22Rv1 (cell line): ENCODE data around the gene COL25A1.

ENCODE experiments used
- H3K27ac ChIP-seq: fragments of 450-650 bp; 2 replicates; pipeline ENCODE4 v1.5.1; 2017
- ZFX ChIP-seq: fragments of 450-650 bp; IDR thresholded peaks from 2 replicates; pipeline ENCODE4 v1.6.1; 2017; ENCODE audit warnings: antibody characterized with exemption, borderline replicate concordance
- TF ChIP-seq, protein P1 (sequence below): fragments of 450-650 bp; IDR thresholded peaks from 2 replicates; pipeline ENCODE4 v1.5.1; 2017; ENCODE audit warnings: mild to moderate bottlenecking

COL25A1 gene

DNA sequence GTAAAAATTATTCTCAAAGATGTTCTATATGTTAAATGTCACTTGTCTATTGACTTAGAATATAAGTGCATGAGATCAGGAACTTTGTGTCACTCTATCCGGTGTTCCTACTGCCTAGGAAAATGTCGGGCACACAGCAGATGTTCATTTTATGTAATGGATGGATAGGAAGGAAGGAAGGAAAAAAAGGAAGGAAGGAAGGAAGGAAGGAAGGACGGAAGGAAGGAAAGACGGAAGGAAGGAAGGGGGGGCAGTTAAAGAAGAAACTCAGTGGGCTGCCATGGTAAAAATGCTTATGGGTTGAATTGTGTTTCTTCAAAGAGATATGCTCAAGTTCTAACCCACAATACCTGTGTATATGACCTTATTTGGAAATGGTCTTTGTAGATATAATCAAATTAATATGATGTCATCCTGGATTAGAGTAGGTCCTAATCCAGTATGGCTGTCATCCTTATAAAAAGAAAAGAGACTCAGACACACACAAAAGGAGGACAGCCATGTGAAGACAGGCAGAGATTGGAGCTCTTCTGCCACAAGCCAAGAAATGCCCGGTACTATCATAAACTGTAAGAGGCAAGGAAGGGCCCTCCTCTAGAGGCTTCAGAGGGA lies 86.3 kb downstream of the COL25A1 start:
- TF ChIP-seq ZFX: no peak
- TF ChIP-seq, protein P1, sequence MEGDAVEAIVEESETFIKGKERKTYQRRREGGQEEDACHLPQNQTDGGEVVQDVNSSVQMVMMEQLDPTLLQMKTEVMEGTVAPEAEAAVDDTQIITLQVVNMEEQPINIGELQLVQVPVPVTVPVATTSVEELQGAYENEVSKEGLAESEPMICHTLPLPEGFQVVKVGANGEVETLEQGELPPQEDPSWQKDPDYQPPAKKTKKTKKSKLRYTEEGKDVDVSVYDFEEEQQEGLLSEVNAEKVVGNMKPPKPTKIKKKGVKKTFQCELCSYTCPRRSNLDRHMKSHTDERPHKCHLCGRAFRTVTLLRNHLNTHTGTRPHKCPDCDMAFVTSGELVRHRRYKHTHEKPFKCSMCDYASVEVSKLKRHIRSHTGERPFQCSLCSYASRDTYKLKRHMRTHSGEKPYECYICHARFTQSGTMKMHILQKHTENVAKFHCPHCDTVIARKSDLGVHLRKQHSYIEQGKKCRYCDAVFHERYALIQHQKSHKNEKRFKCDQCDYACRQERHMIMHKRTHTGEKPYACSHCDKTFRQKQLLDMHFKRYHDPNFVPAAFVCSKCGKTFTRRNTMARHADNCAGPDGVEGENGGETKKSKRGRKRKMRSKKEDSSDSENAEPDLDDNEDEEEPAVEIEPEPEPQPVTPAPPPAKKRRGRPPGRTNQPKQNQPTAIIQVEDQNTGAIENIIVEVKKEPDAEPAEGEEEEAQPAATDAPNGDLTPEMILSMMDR: no peak
- no peak overlapping the region for H3K27ac ChIP-seq

DNA sequence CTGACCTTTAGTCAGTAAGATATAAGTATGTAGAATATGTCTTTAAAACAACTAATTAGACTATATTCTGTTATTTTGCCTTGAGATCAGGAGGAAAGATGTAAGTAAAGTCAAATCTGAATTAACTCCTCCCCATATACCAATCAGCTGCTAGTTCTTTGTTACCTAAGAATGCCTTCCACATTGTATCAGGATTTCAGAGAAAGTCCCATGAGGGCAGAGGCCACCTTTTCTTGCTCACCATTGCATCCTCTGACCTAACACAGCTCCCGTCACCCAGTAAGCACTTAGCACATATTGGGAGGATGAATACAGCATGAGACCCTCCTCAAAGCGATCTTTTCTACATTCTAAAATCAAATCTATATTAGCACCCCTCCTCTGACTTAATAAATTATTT lies 87.0 kb downstream of the COL25A1 start:
- no peak overlapping the region for H3K27ac ChIP-seq

DNA sequence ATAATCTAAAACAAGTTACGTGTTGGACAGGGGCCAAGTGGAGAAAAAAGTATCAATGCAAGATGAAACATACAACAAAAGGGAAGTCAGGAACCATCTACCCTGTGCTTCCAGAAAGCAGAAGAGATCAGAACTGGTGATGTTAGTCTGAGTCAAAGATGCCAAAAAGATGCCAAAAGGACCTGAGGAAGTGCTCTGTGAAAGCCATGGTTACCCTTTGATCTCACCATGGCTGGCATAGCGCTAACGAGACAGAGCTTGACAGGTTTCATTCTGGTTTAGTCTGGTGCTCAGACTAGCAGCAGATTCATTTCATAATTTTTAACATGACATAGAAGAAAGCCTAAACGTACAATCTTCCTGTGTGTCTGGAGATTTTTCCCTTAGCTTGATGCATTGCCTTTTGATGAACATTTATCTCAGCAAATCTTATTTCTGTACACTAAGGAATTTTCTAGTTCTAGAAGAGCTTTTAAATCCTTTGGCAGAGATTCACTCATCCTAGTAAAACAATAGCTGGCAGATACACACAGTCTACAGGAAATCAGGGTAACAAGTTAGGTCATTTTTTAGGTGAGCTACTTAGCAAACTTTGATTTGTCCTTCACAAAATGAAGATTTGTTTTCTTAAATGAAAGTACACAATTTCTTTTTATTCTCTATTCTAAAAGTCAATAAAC lies 87.7 kb downstream of the COL25A1 start:
- no peak overlapping the region for H3K27ac ChIP-seq
- TF ChIP-seq ZFX: no peak
- TF ChIP-seq, protein P1: no peak

More for the DNA sequence above, 87.0 kb downstream of the COL25A1 start:
- TF ChIP-seq ZFX: no peak
- TF ChIP-seq, protein P1: no peak

DNA sequence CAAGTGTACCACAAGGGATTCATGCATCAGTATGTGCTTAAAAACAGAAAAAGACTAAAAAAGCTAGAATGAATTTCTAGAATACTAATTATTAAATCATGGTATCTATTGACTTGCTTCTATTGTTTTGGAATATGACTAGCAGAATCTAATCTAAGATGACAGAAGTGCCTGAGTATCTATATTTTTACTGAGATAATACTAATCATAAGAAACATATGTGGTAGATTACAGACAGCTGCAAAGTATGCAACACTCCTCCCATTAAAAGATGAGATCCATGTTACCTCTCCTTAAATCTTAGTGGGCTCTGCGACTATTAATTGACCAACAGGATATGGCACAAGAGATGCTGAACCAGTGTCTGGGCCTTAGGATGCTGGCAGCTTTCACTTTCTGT lies 89.4 kb downstream of the COL25A1 start:
- TF ChIP-seq, protein P1: no peak
- TF ChIP-seq ZFX: no peak

DNA sequence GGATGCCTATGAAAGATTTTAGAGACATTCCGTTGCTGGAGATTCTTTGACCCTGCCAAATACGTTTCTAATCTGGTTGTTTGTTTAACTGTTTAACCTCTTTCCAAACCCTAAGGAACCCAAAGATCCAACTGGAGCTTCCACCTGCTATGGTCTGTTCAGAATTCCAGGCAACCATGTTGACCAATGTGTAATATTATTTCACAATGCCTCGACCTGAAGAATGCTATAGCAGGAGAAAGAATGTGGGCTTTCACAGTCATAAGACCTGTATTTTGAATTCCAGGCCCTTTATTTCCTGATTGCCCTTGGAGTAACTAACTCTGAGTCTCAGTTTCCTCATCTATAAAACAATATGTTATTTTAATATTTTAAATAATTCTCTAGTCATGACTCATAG lies 90.8 kb downstream of the COL25A1 start:
- TF ChIP-seq, protein P1: no peak
- TF ChIP-seq ZFX: no peak
- no peak overlapping the region for H3K27ac ChIP-seq

More for the DNA sequence above, 89.4 kb downstream of the COL25A1 start:
- H3K27ac ChIP-seq: no peak overlapping the region

DNA sequence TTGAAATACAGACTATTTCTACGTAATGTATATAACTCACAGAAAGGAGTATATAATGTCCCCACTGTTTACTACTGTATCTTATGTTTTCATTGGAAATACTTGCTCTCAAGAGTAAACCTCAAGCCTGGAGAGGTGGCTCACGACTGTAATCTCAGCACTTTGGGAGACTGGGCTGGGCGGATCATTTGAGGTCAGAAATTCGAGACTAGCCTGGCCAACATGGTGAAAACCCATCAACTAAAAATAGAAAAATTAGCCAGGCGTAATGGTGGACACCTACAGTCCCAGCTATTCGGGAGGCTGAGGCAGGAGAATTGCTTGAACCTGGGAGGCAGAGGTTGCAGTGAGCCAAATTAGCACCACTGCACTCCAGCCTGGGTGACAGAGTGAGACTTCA lies 92.8 kb downstream of the COL25A1 start:
- no peak for TF ChIP-seq ZFX
- H3K27ac ChIP-seq: no peak overlapping the region

DNA sequence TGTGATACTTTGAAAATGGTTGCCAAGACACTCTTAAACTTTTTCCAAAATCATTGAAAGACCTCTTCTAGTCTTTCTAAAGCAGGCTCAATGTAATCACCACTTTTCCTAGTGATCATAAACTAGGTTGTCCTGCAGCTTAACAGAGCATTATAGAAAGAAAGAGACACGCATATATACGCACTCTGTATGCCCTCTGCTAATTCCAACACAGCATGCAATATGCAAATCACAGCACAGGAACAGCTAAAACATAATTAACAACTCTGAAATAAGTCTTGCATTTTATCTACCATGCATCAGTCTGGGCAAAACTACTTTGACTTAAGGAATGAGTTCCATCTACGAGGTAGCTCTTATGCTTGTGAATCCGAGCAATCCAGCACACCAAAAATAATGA lies 94.6 kb downstream of the COL25A1 start:
- H3K27ac ChIP-seq: no peak overlapping the region
- no peak for TF ChIP-seq ZFX
- TF ChIP-seq, protein P1: no peak

DNA sequence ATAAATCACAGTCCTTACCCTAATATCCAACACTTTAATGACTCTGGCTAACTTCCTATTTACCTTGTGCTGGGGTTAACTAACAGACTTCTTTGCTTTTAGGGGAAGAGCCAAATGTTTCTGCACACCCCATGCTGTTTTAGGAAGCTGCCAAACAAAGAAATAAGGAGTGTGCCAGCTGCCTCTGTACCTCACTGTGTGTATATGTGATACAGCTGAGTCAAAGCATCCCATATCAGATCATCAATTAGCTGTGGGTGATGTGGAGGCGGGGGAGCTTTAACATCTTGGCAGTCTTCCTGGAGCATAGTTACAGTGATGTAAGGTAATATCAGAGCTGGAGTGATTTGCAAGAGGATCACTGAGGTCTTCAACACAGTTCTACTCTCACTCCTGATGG lies 95.4 kb downstream of the COL25A1 start:
- H3K27ac ChIP-seq: no peak overlapping the region
- TF ChIP-seq, protein P1: no peak
- TF ChIP-seq ZFX: no peak
